Activated naive CD4-positive, alpha-beta T cell treated with anti-CD3 and anti-CD28 coated beads, Interleukin-2, amount 50 U/mL, for 16 hours (primary cell): ENCODE data around the gene ITGAL.
"Not testable (repeated sequence)": the region's sequence is repeated elsewhere in the genome, so short reads cannot be mapped to it uniquely, and the experiment has no call there.

Experiments
- DNase-seq: peaks from one replicate; pipeline ENCODE4 v3.0.0-alpha.2; 2020

ITGAL gene

DNA sequence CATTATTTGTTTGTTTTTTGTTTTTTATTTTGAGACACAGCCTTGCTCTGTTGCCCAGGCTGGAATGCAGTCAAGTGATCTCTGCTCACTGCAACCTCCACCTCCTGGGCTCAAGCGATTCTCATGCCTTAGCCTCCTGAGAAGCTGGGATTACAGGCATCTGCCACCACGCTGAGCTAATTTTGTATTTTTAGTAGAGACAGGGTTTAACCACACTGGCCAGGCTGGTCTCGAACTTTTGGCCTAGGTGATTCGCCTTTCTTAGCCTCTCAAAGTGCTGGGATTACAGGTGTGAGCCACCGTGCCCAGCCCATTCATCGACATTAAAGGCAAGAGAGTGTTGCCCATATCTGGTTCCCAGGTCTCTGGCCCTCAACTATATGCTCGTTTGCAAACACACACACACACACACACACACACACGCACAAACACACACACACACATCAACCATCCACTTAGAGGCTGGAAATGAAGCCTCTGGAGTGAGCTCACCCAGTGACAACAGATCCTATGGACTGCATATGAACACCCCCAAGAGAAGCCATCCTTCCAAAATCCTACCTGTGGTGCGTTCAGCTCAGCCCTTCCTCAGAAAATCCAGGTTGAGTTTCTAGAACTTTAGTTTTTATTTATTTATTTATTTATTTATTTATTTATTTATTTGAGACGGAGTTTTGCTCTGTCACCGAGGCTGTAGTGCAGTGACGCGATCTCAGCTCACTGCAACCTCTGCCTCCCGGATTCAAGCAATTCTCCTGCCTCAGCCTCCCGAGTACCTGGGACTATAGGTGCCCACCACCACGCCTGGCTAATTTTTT lies 14.6 kb upstream of the ITGAL start:
- DNase-seq = no peak

DNA sequence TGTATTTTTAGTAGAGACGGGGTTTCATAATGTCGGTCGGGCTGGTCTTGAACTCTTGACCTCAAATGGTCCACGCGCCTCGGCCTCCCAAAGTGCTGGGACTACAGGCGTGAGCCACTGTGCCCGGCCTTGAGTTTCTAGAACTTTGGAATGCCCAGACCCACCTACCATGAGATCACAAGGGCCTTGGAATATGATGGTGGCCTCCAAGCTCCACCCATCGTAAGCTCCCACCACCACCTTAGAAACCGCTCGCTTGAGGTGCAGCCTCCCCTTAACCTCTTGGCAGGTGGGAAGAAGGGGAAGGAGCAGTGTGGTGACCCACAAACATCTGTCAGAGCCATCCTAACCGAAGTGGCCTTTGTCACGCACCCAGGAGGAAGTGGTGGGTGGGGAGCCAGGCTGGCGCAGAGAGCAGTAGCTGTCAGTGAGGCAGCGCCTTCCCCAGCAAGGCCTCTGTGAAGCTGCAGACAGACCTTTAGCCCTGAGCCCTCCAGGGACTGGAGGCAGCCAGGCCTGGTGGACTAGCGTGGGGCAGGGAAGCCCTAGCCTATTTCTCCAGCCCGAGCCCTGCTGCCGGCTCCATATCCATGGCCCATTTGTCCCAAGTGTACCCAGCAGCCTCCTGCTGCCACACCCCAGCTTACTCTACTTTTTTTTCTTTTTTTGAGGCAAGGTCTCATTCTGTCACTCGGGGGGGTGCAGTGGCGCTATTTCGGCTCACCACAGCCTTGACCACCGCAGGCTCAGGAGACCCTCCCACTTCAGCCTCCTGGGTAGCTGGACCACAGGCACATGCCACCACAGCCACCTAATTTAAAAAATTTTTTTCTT lies 13.8 kb upstream of the ITGAL start:
- peak; percentile 87 for DNase-seq

DNA sequence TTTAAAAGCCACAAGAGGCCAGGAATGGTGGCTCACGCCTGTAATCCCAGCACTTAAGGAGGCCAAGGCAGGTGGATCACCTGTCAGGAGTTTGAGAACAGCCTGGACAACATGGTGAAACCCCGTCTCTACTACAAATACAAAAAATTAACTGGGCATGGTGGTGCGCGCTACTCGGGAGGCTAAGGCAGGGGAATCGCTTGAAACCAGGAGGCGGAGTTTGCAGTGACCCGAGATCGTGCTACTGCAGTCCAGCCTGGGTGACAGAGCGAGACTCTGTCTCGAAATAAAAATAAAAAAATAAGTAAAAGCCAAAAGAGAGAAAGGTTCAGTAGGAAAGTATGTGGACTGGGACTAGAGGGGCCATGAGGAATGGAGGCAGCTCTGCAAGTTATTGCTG lies 13.1 kb upstream of the ITGAL start:
- no peak for DNase-seq

DNA sequence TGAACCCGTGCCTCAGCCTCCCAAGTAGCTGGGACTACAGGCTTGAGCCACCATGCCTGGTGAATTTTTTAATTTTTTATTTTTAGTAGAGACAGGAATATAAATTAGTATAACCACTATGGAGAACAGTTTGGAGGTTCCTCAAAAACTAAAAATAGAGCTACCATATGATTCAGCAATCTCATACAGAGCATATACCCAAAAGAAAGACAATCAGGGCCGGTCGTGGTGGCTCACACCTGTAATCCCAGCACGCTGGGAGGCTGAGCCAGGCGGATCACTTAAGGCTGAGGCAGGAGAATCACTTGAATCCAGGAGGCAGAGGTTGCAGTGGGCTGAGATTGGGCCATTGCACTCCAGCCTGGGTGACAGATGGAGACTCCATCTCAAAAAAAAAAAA lies 11.1 kb upstream of the ITGAL start:
- not testable (repeated sequence) for DNase-seq

DNA sequence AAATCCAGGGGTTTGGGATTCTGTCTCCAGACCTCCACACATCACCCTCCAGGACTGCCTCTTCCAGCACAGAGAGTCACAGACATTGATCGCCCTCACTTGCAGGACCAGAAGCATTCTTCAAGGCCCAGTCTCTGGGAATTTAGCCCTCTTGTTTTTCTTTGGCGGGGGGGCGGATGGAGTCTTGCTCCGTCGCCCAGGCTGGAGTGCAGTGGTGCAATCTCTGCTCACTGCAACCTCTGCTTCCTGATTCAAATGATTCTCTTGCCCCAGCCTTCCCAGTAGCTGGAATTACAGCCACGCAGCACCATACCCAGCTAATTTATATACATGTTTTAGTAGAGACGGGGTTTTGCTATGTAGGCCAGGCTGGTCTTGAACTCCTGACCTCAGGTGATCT lies 8.5 kb upstream of the ITGAL start:
- no peak for DNase-seq

DNA sequence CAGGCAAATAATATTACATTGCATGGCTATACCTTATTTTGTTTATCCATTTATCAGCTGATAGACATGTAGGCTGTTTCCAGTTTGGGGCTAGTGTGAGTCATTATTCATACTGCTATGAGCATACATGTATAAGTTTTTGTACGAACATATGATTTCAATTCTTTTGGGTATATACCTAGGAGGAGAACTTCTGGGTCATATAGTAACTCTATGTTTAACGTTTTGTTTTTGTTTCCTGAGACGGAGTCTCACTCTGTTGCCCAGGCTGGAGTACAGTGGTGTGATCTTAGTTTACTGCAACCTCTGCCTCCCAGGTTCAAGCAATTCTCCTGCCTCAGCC lies 2.4 kb upstream of the ITGAL start:
- no peak for DNase-seq

DNA sequence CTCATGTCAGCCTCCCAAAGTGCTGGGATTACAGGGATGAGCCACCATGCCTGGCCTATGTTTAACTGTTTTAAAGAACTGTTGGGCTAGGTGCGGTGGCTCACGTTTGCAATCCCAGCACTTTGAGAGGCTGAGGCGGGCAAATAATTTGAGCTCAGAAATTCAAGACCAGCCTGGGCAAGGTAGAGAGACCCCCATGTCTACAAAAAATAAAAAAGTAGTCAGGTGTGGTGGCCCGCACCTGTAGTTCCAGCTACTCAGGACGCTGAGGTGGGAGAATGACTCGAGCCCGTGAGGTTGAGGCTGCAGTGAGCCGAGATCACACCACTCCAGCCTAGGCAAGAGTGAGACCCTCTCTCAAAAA lies 1.9 kb upstream of the ITGAL start:
- no peak for DNase-seq

DNA sequence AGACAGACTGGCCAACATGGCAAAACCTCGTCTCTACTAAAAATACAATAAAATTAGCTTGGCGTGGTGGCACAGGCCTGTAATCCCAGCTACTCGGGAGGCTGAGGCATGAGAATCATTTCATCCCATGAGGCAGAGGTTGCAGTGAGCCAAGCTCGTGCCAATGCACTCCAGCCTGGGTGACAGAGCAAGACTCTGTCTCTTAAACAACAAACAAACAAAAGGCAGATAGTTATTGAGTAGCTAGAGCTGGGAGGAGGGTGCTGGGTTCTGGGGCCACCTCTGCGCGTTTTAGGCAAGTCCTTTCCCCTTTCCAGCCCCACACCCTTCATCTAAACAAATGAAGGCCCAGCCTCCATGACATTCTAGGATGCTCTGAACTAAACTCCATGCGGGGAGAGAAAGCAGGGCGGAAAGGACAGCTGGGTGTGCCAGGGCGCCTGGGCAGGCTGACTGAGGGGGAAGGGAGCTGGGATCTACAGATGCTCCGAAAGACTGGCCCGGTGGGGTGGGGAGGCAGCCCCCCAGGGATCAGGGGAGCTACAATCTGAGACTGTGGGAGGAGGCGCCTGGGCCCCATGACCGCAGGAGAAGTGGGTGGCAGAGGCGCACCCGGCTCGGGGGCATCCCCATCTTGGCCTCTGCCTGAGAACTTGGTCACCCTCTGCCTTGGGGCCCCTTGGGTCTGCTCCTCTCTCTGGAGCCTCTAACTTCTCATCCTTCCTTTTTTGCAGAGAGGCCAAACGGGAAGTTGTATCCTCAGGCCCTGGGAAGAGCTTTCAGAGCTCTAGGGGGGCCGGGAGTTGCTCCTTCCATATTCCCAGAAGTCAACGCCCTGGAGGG lies 910 bp downstream of the ITGAL start:
- peak; percentile 67 for DNase-seq

DNA sequence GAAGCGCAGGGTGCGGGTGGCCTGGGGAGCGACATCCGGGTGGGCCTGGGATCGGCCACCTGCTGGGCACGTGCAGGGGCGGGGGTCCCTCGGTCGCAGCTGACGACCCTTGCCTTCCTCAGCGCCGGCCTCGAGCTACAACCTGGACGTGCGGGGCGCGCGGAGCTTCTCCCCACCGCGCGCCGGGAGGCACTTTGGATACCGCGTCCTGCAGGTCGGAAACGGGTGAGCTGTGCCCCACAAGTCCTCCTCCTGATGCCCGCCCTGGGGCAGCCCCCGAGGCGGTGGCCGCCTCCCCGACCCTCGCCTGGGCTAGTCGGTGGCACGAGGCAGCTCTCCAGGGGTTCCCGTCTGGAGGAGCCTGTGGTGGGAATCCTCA lies 1.5 kb downstream of the ITGAL start:
- DNase-seq = no peak

DNA sequence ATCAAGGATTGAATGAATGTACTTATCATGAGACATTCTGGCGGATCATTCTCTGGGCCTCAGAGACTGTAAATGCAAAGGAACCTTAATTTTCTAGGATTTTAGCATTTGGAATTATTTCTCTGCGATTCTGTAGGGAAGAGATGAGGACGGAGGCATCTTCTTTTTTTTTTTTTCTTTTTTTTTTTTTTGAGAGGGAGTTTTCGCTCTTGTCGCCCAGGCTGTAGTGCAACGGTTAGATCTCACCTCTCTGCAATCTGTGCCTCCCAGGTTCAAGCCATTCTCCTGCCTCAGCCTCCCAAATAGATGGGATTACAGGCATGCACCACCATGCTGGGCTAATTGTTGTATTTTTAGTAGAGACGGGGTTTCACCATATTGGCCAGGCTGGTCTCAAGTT lies 2.1 kb downstream of the ITGAL start:
- no peak for DNase-seq

DNA sequence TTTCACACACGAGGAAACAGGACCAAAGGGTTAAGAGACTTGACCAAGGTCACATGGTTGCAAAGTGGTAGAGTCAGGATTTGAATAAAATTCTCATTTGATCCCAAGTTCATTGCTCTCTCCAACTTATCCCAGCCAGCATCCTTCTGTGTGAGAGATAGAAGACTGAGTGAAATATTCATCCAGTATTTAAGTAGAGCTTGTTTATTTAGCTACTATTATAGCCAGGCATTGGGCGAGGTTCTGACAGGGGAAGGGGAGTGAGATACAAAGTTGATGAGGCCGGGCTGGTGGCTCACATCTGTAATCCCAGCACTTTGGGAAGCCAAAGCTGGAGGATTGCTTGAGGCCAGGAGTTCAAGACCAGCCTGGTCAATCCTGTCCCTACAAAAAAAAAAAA lies 4.4 kb downstream of the ITGAL start:
- DNase-seq = no peak

DNA sequence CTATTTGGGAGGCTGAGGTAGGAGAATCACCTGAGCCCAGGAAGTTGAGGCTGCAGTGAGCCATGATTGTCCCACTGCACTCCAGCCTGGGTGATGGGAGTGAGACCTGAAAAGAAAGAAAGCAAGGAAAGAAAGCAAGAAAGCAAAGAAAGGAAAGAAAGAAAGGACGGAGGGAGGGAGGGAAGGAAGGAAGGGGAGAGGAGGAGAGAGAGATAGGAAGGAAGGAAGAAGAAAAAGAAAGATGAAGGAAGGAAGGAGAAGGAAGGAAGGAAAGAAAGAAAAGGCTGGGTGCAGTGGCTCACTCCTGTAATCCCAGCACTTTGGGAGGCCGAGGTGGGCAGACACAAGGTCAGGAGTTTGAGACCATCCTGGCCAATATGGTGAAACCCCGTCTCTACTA lies 5.2 kb downstream of the ITGAL start:
- DNase-seq = not testable (repeated sequence)

DNA sequence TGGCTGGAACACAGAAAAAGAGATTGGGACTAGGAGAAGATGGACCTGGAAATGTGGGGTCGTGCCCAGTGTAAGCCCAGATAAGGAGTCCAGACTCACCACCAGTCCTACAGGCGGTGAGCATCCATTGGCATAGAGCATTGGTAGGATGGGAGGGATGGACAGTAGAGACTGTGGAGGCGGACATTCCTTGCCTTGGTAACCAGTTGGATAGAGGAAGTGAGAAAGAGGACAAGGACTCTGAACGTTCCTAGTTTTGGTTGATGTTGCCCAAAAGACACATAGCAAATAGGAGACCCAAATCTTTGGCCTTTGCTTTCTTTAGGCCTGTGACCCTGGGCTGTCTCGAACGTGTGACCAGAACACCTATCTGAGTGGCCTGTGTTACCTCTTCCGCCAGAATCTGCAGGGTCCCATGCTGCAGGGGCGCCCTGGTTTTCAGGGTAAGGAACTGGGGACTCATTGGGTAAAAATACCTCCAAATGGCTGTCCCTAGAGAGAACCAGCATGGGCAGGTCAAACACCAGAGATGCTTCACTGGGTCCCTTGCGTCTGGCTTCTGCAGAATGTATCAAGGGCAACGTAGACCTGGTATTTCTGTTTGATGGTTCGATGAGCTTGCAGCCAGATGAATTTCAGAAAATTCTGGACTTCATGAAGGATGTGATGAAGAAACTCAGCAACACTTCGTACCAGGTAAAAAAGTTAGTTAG lies 6.4 kb downstream of the ITGAL start:
- DNase-seq = no peak

DNA sequence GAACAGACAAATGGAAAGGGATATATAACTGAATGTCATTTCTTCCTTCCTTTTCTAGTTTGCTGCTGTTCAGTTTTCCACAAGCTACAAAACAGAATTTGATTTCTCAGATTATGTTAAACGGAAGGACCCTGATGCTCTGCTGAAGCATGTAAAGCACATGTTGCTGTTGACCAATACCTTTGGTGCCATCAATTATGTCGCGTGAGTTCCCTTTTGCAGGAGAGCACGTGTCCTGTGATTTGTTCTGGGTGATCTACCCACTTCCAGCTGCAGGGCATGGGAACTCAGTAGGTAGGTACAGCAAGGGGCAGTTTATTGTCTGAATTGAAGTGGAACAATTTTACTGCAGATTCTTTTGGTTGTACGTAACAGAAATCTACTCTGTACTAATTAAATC lies 8.8 kb downstream of the ITGAL start:
- DNase-seq = no peak

DNA sequence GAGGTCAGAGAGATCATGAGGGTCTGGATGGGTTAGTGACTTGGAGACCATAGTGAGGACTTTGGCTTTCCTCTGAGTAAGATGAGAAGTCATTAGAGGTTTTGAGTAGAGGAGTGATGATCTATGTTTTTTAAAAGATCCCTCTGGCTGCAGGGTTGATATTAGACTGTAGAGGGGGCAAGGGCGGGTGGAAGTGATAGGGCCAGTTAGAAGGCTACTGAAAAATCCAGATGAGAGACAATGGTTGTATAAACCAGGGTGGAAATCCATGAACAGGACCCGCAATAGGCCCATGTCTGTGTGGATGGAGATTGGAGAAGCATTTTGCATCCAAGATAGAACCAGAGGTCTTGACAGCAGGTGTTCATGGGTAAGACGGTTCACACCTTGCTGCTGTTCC lies 9.8 kb downstream of the ITGAL start:
- DNase-seq = no peak

DNA sequence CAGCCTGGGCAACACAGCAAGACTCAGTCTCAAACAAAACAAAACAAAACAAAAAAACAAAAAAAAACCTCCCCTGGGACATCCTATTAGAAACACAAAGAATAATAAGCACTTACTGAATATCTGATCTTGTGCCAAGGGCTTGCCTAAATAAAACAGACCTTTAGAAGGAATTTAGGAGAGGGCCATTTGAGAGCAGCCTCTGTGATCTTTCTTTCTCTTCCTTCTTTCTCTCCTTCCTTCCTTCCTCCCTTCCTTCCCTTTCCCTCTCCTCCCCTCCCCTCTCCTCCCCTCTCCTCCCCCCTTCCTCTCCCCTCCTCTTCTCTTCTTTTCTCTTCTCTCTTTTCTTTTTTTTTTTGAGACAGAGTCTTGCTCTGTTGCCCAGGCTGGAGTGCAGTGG lies 12.3 kb downstream of the ITGAL start:
- no peak for DNase-seq

DNA sequence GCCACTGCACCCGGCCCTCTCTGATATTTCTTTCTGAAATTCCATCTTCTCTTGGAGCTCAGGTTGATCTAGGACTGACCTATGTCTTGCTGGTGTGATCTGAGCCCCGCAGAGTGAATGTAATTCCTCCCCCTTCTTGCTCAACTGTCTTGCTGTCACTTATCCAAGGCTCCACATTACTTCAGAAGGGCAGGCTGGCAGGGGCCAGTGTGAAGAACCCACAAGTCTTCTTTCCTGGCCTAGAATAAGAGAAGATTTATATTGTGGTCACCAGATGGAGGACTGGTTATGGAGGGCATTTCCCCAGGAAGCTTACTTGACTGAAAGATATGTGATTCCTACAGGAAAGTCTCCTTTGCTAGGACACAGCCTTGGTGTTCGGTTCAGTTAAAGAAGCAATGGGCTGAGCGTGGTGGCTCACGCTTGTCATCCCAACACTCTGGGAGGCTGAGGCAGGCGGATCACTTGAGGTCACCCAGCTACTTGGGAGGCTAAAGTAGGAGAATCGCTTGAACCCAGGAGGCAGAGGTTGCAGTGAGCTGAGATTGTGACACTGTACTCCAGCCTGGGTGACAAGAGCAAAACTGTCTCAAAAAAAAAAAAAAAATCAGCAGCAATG lies 13.4 kb downstream of the ITGAL start:
- DNase-seq = no peak

DNA sequence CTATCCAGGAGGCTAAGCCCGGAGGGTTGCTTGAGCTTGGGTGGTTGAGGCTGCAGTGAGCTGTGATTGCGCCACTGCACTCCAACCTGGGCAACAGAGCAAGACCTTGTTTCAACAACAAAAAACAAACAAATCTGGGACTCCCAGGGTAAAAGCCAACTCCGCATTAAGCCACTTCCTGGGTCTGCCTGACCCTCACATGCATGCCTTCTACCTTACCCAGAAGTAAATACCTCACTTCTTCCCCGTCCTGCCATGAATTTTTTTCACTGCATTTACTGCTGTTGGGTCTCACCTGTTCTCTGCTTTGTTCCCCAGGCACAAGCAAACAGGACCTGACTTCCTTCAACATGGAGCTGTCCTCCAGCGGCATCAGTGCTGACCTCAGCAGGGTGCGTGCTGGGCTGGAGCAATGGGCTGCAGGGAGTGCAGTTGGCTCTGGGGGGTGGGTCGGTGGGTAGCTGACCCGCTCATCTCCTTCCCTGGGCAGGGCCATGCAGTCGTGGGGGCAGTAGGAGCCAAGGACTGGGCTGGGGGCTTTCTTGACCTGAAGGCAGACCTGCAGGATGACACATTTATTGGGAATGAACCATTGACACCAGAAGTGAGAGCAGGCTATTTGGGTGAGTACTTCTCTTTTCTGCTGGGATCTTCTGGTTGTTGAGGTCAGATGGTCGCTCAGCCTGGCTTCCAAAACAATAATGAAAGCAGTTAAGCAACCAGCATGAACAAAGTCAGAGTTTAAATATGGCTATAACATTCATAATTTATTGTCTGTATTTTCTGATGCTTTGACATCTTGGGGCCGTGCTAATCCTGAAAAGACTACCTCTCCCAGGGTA lies 16.4 kb downstream of the ITGAL start:
- DNase-seq = no peak

DNA sequence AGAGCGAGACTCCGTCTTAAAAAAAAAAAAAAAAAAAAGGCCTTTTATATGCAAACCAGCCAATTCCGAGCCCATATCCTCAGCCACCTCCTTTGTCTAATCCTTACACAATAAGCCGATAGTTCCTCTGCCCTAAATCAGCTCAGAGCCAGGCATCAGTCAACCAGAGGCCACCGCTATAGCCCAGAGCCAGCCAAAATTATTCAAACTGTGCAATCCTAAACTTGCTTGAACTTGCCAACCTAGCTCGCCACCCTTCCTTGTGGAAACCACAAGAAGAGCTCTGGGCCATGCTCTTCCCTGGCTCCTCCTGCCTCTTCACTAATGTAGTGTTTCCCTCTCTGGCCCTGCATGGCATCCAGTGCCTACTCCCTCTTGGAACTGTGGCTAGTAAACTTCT lies 17.7 kb downstream of the ITGAL start:
- DNase-seq = no peak

DNA sequence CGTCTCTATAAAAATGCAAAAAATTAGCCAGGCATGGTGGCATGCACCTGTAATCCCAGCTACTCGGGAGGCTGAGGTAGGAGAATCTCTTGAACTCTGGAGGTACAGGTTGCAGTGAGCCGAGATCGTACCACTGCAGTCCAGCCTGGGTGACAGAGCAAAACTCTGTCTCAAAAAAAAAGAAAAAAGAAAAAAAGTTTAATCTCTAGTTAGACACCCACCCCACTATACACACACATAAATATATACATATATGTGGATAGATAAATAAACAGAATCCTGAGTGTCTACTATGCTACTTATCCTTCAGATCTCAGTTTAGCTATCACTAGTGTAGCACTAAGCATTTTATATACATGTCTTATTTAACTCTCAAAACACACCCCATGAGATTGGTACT lies 18.7 kb downstream of the ITGAL start:
- no peak for DNase-seq

DNA sequence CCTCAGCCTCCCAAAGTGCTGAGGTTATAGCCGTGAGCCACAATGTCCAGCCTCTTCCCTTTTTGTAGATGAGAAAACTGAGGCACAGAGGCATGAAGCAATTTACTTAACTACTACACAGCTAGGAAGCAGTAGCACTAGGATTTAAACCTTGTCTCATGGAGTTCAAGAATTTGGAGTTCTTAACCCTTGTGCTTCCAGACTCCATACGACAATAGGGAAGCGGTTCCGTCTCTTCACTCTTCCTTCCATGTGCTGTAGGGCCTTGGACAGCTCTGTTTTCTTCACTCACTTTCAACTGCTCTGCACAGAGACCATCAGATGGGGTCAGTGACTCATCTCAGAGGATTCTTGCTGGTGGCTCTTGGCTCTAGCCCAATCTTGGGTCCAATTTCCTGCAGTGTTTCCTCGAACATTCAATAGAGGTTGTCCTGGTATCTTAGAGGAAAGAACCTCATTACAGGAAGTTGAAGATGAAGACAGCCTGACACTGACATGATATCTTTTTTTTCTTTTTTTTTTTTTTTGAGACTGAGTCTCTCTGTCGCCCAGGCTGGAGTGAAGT lies 19.3 kb downstream of the ITGAL start:
- no peak for DNase-seq
